HepG2 (cell line): ENCODE results near the gene VAV2. TPM values are rescaled to one million over a fixed set of nuclear protein-coding genes. Genes with fewer than 3 reads are reported as not detected.

Experiments
- GPBP1L1 ChIP-seq: sonication (generic); formaldehyde crosslinking; IDR thresholded peaks from 2 replicates; pipeline ENCODE4 v1.5.0; 2020; ENCODE audit warnings: mild to moderate bottlenecking, missing genetic modification reagents
- HNF4A ChIP-seq: sonication (generic); formaldehyde crosslinking; IDR thresholded peaks from 2 replicates; pipeline ENCODE4 v1.4.0; 2020; ENCODE audit warnings: missing genetic modification reagents
- LRRFIP1 ChIP-seq: sonication (generic); formaldehyde crosslinking; conservative IDR thresholded peaks from 2 replicates; pipeline ENCODE4 v1.4.0; 2020; ENCODE audit warnings: missing genetic modification reagents
- NCOR1 ChIP-seq: fragments of 200-600 bp; sonication (generic); IDR thresholded peaks from 2 replicates; pipeline ENCODE4 v1.7.0; 2017; ENCODE audit warnings: antibody characterized with exemption, low read length, borderline replicate concordance
- PAXIP1 ChIP-seq: sonication (generic); formaldehyde crosslinking; conservative IDR thresholded peaks from 2 replicates; pipeline ENCODE4 v1.4.0; 2020; ENCODE audit warnings: mild to moderate bottlenecking, missing genetic modification reagents, moderate library complexity
- POLR2AphosphoS2 ChIP-seq: IDR thresholded peaks from 2 replicates; pipeline ENCODE4 v1.6.1; 2011; ENCODE audit warnings: low read depth, low read length, improper control_type of control experiment
- ZNF224 ChIP-seq: sonication (generic); formaldehyde crosslinking; IDR thresholded peaks from 2 replicates; pipeline ENCODE4 v1.5.0; 2020; ENCODE audit warnings: mild to moderate bottlenecking, missing genetic modification reagents
- ZNF354B ChIP-seq: sonication (generic); formaldehyde crosslinking; IDR thresholded peaks from 2 replicates; pipeline ENCODE4 v1.8.0; 2022; ENCODE audit warnings: mild to moderate bottlenecking, missing genetic modification reagents
- ZNF407 ChIP-seq: sonication (generic); formaldehyde crosslinking; IDR thresholded peaks from one replicate; pipeline ENCODE4 v1.5.1; 2020; ENCODE audit warnings: mild to moderate bottlenecking, missing genetic modification reagents; ENCODE audit errors: not compliant biosample characterization
- ZNF75D ChIP-seq: sonication (generic); formaldehyde crosslinking; IDR thresholded peaks from 2 replicates; pipeline ENCODE4 v1.8.1; 2023; ENCODE audit warnings: missing genetic modification reagents, mild to moderate bottlenecking, borderline replicate concordance
- polyA plus RNA-seq, 8 experiments: library from polyadenylated mRNA; depleted of rRNA in 3 of 8; stranded (reverse) in 7 of 8; unstranded in 1 of 8; fragments of >200 nt; fragmentation: Illumina TruSeq in 4 of 8; extraction: Trizol in 4 of 8; gene quantifications; 2 replicates each; pipeline versions ENCODE4 v1.2.1 to v1.2.3, GENCODE V29; 2011 to 2016; ENCODE audit warnings: low read depth in 4 of 8, missing spikeins in 1 of 8, mixed read lengths in 1 of 8; ENCODE audit not compliant: insufficient read depth in 1 of 8
- total RNA-seq, 5 experiments: library from RNA; depleted of rRNA; stranded (reverse); fragments of >200 nt; fragmentation: Illumina TruSeq; extraction: Trizol; gene quantifications; 2 replicates each; pipeline ENCODE4 v1.2.3, GENCODE V29; 2016; ENCODE audit warnings: low read depth in 1 of 5

Gene VAV2
- total and polyA plus RNA-seq, 2 of the 13 experiments (the other 11 are each of a cell fraction or from before 2014, with no cell fraction given), result 22.5 to 22.9 TPM

GRCh38 chr9:133742849-133743444 is 249.2 kb downstream of the VAV2 start (continued):
- TF ChIP-seq ZNF354B (CRISPR knock-in tag) (no peak), POLR2AphosphoS2 (no peak), ZNF75D (CRISPR knock-in tag) (no peak), HNF4A (peak; percentile 47; the same call in 1 of the 2 replicates), LRRFIP1 (CRISPR knock-in tag) (no peak), ZNF407 (no peak), PAXIP1 (CRISPR knock-in tag) (peak; percentile 39), NCOR1 (no peak), ZNF224 (CRISPR knock-in tag) (no peak), GPBP1L1 (CRISPR knock-in tag) (no peak)
